ENCODE results near the gene PRR33.
A peak's percentile ranks its signal among the peaks of the same experiment; 100 is the strongest.
"Not testable (repeated sequence)": the region's sequence is repeated elsewhere in the genome, so short reads cannot be mapped to it uniquely, and the experiment has no call there.

Gene PRR33

DNA sequence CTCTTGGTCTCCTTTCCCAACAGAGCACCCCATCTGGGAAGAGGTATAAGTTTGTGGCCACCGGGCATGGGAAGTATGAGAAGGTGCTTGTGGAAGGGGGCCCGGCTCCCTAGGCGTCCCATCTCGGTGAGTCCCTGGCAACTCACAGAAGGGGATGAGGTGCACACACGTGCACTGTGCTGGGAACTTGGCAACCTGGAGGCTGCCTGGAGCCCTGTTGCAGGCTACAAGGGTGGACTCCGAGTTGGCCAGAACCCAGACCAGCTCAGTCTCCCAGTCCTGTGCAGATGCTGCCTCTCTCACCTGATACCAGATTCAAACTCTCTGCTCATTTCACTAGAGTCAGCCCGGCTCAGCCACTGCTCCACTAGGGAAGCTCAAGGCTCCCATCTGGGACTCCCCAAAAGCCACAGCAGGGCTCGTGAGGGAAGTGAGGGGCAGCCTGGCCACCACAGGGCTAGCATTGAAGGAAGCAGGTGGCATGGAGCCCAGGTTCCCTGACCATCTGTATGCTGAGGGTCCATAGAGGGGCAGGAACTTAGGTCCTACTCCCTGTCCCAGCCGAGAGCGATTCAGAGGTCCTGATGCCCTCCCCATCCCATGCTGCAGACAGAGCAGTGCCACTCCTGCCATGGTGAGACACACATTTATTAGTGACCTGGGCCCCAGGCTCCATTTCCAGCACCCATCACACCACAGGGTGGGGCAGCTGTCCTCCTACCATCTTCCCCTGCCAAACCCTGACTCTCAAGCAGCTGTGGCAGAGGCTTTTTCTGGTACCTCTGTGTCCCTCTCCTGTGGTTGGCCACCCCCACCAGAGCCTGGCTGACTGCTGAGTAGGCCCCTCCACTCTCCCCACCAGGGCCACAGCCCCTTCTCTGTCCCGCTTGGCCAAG, 4.0 kb downstream of the PRR33 start:
- no peaks in the 10 kb centered on the region for H3K9me3 ChIP-seq
- H3K27me3 ChIP-seq: no peaks in the 10 kb centered on the region
- no peak overlapping the region for H3K4me3 ChIP-seq (ENCODE audit: low read depth, low read length)
- H3K36me3 ChIP-seq: no peaks in the 10 kb centered on the region
- TF ChIP-seq, protein P1, sequence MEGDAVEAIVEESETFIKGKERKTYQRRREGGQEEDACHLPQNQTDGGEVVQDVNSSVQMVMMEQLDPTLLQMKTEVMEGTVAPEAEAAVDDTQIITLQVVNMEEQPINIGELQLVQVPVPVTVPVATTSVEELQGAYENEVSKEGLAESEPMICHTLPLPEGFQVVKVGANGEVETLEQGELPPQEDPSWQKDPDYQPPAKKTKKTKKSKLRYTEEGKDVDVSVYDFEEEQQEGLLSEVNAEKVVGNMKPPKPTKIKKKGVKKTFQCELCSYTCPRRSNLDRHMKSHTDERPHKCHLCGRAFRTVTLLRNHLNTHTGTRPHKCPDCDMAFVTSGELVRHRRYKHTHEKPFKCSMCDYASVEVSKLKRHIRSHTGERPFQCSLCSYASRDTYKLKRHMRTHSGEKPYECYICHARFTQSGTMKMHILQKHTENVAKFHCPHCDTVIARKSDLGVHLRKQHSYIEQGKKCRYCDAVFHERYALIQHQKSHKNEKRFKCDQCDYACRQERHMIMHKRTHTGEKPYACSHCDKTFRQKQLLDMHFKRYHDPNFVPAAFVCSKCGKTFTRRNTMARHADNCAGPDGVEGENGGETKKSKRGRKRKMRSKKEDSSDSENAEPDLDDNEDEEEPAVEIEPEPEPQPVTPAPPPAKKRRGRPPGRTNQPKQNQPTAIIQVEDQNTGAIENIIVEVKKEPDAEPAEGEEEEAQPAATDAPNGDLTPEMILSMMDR (IDR thresholded peaks at IDR 0.05; ENCODE audit: low read depth, low read length): no peak
- no peak for DNase-seq
- peaks cover 4% of the 10 kb centered on the region; the same call in 1 of the 2 replicates for H3K4me1 ChIP-seq

DNA sequence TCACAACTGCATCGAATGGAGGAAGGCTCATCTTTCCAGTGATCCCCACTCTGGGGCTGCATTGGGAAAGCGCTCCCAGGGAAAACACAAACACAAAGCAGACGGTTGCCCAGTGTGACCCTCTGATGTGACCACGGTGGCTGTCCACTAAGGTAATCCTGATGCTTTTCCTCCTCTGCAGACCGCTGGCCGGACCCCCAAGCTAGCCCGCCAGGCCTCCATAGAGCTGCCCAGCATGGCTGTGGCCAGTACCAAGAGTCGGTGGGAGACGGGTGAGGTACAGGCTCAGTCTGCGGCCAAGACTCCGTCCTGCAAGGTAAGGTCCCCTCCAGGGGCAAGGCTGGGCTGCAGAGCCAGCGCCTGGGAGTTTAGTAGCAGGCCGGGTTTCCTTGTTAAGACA, 5.1 kb downstream of the PRR33 start:
- not testable (repeated sequence) for H3K9me3 ChIP-seq; H3K4me3 ChIP-seq (ENCODE audit: low read depth, low read length); H3K27me3 ChIP-seq; H3K36me3 ChIP-seq; DNase-seq; H3K4me1 ChIP-seq

DNA sequence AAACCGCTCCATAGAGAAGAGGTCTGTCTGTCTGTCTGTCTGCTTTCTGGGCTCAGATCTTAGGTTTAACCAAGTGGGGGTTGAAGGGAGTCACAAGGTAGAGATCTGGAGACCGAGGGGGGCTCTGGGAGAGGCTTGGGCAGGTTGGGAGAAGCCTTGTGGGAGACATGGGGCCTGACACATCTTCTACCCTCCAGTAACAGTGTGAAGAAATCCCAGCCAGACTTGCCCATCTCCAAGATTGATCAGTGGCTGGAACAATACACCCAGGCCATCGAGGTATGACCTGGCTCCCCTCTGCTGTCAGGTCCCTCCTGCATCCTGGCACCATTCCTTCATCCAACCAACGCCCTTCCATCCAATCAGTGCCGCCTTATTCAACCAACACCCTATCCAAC, 7.4 kb downstream of the PRR33 start:
- no peak for DNase-seq

DNA sequence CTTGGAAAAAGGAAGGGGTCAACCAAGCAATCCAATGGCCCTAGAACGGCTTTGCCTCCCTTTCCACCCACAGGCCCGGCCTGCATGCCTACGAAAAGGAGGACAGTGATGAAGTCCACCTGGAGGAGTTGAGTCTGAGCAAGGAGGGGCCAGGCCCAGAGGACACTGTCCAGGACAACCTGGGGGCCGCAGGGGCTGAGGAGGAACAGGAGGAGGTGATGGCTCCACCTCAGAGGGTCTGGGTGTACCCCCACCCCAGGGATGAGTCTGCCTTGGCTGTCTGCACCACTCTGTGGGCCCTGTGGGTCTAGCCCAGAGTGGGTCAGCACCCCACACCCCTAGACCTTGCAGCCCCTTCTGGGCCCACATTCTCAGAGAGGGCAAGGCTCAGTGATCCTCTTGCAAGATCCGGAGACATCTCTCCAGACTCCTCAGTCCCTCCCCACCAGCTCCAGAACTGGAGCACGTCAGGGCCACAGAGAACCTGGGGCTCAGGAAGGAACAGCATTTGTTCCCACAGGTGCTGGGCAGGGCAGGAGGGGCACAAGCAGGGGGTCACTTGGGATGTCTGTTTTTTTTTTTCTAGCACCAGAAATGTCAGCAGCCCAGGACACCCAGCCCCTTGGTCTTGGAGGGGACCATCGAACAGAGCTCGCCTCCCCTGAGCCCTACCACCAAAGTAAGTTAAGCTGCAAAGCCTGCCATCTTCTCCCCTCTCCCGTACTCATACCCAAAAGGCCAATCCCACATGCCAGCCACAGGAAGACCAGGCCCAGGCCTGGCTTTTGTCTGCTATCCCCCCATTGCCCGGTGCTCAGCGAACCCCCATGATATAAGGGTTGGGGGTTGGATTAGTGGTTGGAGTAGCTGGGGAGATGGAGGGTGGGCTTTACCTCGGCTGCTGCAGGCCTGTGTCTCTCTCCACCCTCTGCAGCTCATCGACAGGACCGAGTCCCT, 8.1 kb downstream of the PRR33 start:
- DNase-seq: no peak
- Histone ChIP-seq H3K4me3 (ENCODE audit: low read depth, low read length) (no peak overlapping the region), H3K27me3 (no peaks in the 10 kb centered on the region), H3K36me3 (no peaks in the 10 kb centered on the region), H3K9me3 (no peaks in the 10 kb centered on the region), H3K4me1 (peaks cover 9% of the 10 kb centered on the region)
- TF ChIP-seq, protein P1 (IDR thresholded peaks at IDR 0.05; ENCODE audit: low read depth, low read length): no peak

More for the DNA sequence above, 7.4 kb downstream of the PRR33 start:
- Histone ChIP-seq H3K9me3 (no peaks in the 10 kb centered on the region), H3K27me3 (no peaks in the 10 kb centered on the region), H3K4me3 (ENCODE audit: low read depth, low read length) (no peak overlapping the region), H3K36me3 (no peaks in the 10 kb centered on the region), H3K4me1 (peaks cover 9% of the 10 kb centered on the region)
- TF ChIP-seq, protein P1 (IDR thresholded peaks at IDR 0.05; ENCODE audit: low read depth, low read length): no peak

DNA sequence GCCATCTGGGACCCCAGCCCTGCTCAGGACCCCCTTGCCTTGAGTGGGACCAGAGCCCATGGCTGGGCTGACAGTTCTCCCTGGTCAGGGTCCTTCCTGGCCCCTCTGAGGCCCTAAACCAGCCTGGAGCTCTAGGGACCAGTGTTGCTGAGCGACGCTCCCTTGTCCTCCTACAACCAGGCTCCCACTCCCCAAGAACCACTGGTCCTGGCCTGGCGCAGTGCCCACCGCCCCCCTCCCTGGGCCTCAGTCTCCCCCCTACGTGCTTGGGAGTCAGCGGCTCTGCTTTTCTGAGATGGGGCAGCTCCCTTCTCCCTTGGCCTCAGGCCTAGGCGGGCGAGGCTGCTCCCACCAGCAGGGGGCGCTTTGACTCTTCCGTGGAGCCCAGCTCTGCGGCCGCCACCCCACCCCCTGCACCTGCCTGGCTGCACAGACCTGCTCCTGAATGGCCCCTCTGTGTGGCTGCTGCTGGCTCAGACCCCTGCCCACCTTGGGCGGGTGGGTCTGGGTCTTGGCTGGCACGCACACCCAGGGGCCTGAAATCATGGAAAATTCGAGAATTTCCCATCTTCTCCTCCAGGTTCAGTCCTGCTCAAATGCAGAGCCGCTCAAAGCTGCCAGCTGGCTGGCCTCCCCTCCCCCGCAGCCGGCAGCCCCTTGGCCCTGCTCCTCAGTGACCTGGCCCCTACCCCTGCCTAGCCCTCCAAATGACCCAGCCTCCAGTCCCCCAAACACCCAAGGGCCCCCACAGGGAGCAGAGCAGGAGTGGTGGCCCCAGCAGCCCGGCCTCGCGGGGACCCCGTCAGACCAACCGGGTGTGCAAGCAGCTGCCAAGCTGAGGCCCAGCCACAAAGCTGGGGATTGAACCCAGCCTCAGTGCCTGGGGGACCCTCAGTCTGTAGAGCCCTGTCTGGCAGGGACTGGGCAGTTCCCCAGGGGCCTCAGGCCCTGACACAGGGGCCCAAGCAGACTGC, 9.1 kb downstream of the PRR33 start:
- Histone ChIP-seq H3K27me3 (no peaks in the 10 kb centered on the region), H3K4me1 (peaks cover 9% of the 10 kb centered on the region), H3K36me3 (no peaks in the 10 kb centered on the region), H3K9me3 (no peaks in the 10 kb centered on the region), H3K4me3 (ENCODE audit: low read depth, low read length) (no peak overlapping the region)
- TF ChIP-seq, protein P1 (IDR thresholded peaks at IDR 0.05; ENCODE audit: low read depth, low read length): peak; percentile 73
- peak; percentile 85 for DNase-seq
